ENCODE results near the gene ADRM1.

The ADRM1 gene

DNA sequence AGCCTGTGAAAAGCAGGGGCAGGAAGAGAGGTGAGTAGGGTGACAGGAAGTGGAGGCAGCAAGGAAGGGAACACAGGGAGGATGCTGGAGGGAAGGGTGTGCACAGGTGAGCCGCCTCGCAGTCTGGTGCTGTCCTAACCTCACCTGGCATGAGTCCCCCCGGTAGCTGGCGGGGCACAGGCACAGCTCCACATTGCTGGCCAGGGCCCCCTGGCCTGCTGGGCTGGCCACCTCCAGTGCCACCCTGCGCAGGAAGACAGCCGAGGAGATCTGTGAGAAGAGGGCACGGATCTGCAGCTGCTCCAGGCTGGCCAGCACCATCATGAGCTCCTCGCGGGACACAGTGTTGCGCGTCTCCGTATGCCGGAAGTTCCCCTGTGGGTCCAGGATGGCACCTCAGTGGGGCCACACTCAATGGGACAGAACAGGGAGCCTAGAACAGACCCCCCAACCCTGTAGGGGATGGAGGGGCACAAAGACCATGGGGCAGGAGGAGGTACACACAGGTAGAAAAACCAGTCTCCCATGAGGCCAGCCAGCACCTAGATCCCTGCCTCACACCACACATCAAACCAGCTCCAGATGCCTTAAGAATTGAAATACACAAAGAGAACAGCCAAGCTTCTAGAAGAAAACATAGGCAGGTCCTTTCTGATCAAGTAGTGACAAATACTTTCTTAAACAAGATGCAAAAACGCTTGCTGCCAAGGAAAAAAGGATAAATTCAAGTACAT is 22.5 kb downstream of the ADRM1 start:
- DNase-seq (ENCODE audit: low read depth), result no peak

DNA sequence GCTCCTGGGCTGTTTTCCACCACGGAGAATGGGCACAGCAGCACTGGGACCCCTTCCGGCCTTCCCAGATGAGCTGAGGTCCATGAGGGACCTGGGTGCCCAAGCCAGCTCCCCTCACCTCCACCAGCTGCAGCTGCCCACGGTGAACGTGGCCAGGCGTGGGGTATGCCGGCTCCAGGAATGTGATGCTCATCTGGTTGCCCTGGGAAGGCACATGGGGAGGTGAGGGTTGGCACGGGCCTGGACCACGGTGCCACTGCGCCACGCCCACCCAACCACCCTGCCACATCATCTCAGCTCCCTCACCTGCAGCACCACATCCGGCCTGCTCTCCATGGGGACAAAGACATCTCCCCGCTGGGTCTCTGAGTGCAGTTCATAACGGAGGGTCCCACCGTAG is 23.8 kb downstream of the ADRM1 start:
- no peak for DNase-seq (ENCODE audit: low read depth)

GRCh38 chr20:62326959-62327725 is 24.3 kb downstream of the ADRM1 start:
- no peak for DNase-seq (ENCODE audit: low read depth)

GRCh38 chr20:62327726-62328495 is 25.1 kb downstream of the ADRM1 start:
- no peak for DNase-seq (ENCODE audit: low read depth)

DNA sequence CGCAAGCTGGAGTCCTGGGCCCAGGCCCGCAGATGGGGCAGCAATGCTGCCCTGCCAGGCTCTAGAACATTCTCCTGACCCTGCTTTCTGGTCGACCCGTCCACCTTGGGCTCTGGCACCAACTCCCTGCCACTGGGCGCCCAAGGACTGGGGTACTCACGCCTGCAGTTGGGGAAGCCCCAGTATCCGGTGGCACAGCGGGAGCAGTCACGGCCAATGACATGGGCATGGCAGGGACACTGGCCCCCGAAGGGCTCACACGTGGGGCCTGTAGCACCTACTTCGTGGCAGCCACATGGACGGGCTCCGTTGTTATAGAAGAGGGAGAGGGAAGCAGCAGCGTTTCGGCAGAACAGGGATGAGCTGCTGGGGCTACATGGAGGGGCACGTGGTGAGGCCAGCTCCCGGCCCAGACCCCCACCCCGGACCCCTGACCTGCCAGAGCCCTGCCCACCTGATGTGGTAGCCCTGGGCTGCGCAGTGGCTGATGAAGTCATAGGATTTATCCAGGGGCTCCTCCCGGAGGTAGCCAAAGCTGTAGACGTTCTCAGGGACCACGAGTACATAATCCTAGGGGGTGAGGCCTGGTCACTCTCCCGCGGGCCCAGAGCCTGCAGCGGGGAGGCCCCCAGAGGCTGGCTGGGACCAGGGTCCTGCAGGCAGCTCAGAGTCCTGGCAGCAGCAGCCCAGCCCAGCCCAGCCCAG is 26.0 kb downstream of the ADRM1 start:
- no peak for DNase-seq (ENCODE audit: low read depth)

- DNase-seq (ENCODE audit: low read depth), result no peak
Observed at GRCh38 chr20:62329389-62330377, 26.9 kb downstream of the ADRM1 start.

- no peak for DNase-seq (ENCODE audit: low read depth)
Observed at GRCh38 chr20:62330576-62331317, 27.9 kb downstream of the ADRM1 start.

DNA sequence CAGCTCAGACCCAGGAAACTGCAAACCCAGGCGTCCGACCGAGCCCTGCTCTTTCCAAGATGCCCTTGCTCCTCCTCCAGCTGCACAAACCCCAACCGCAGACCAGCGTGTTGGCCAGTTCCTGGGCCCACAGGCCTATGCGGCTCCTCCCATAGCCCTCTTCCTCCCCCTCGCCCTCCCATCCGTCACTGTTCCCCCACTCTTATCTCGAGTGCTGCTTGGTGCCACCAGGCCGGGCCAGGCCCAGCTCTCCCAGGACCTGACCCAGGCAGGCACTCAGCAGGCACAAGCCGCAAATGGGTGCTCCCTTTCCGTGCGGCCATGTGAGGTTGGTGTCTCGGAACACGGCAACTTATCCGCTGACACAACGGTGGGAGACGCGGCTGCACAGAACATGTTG is 28.6 kb downstream of the ADRM1 start:
- DNase-seq (ENCODE audit: low read depth), result no peak

DNA sequence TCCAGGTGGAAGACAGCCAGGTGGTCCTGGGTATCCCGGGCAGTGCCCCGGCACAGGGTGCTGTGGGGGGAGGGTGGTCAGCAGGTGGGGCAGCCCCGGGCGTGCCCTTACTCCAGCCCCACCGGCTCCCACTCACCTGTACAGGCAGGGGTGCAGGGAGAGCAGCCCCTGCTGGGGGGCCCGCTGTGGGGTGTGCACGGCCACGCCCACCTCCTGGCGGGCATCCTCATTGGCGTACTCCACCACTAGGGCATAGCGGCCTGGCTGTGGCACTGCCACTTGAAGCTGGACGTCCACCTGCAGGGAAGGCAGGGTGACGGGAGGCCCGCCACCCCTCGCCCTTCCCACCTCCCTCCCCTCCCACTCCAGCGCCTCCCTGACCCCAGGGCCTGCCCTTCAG is 29.6 kb downstream of the ADRM1 start:
- DNase-seq (ENCODE audit: low read depth), result no peak

GRCh38 chr20:62332989-62333819 is 30.4 kb downstream of the ADRM1 start:
- DNase-seq (ENCODE audit: low read depth), result no peak

GRCh38 chr20:62333820-62334595 is 31.2 kb downstream of the ADRM1 start:
- no peak for DNase-seq (ENCODE audit: low read depth)

GRCh38 chr20:62334881-62335280 is 32.1 kb downstream of the ADRM1 start:
- DNase-seq (ENCODE audit: low read depth), result no peak

- DNase-seq (ENCODE audit: low read depth), result no peak
Observed at GRCh38 chr20:62335532-62335931, 32.7 kb downstream of the ADRM1 start.

DNA sequence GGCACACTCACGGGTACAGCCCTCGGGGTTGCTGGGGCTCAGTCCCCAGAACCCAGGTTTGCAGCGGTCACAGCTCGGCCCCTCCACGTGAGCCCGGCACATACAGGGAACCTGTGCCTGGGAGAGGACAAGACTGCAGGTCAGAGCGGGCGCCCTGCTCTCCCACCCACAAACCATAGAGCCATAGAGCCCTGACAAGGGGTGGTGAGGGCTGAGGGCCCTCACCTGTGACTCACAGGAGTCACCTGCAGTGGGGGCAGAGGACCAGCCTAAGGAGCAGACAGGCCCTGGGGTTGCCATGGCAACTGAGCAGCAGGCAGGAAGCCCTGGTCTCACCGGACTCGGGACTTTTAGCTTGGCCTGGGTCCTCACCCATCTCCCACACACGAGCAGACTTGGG is 33.5 kb downstream of the ADRM1 start:
- no peak for DNase-seq (ENCODE audit: low read depth)

DNA sequence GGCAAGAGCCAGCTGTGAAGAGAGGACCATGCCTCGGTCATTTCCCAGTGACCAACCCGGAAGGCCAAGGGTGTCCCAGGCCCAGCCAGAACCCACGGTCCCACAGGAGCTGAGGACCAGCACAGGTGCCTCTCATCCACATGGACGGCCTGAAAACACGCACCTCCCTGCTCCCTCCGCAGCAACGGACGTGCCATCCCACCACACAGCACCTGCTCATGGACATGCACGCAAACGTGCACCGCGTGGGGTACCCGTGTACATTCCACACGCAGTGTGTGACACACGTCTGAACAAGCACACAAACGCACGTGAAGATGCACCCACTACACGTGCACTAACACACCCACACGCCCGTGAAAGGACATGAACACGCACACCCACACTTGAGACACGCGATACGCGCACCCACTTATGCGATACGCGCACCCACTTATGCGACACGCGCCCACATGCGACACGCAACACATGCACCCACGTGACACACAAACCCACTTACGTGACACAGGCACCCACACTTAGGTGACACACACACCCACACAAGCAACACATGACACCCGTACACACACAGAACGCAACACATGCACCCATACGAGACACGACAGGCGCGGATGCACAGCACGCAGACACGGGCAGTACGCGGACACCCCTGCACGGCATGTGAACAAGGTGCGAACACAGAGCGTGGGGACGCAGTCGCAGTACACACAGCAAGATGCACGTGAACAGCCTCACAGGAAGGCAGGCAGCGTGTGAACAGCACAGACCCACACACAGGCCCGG is 34.2 kb downstream of the ADRM1 start:
- no peak for DNase-seq (ENCODE audit: low read depth)

DNA sequence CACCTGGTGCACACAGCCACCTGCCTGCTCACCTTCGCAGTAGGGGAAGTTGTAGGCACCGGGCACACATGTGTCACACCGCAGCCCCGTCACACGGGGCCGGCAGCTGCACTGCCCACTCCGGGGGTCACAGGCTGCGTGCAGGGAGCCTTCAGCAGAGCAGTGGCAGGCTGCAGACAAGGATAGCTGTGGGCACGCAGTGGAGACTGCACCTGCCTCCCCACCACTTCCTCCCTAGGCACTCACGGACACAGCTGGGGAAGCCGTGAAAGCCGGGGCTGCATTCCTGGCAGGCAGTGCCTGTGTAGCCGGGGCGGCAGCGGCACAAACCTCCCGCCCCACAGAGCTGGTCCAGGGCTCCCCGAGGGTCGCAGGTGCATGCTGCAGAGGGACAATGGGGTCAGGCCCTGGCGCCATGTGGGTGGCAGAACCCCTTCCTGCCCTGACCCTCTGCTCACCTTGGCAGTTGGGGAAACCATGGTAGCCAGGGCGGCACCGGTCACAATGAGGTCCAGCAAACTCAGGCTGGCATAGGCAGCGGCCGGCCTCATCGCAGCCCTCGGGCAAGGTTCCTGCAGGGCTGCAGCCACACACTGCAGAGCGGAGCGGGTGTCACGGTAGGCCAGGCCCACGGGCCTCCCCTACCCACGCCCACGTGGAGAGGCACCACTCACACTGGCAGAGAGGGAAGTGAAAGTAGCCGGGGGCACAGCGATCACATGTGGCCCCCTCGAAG is 34.9 kb downstream of the ADRM1 start:
- DNase-seq (ENCODE audit: low read depth), result no peak

DNA sequence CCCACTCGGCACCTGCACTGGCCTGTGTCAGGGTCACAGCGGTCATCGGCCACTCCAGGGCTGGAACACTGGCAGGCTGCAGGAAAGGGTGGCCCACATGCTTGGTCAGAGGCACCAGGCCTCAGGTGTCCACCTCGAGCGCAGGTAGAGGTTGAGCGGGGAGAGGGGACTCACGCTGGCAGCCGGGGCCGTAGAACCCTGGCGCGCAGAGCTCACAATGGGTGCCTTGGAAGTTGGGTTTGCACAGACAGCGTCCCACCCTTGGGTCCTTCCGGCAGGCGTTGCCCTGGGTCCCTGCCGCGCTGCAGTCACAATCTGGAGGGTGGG is 35.5 kb downstream of the ADRM1 start:
- no peak for DNase-seq (ENCODE audit: low read depth)
